SK-N-SH treated with all-trans-retinoic acid at 6 μM for 48 hours (cell line): Measurements from ENCODE around the gene THAP8.

Source experiments
- ATAC-seq: fragments of 200-7000 bp; cut with Tn5 transposase; 3 replicates; pipeline ENCODE4 v1.9.1; 2020; ENCODE audit warnings: mild to moderate bottlenecking, moderate library complexity
- ARNTL ChIP-seq: fragments of 450-650 bp; formaldehyde crosslinking; IDR thresholded peaks from 2 replicates; pipeline ENCODE4 v1.5.0; 2020; ENCODE audit warnings: low read depth, mild to moderate bottlenecking, moderate library complexity, borderline replicate concordance
- BACH2 ChIP-seq: fragments of 250-450 bp; sonication (Bioruptor Pico); IDR thresholded peaks from 2 replicates; pipeline ENCODE4 v1.9.0; 2021; ENCODE audit warnings: mild to moderate bottlenecking, borderline replicate concordance
- CSDC2 ChIP-seq: fragments of 250-450 bp; sonication (Bioruptor Pico); IDR thresholded peaks from 2 replicates; pipeline ENCODE4 v1.5.0; 2020; ENCODE audit warnings: mild to moderate bottlenecking, moderate library complexity
- ESRRG ChIP-seq: fragments of 250-450 bp; sonication (Bioruptor Pico); IDR thresholded peaks from 2 replicates; pipeline ENCODE4 v1.6.1; 2021; ENCODE audit warnings: mild to moderate bottlenecking
- RARB ChIP-seq: fragments of 250-450 bp; sonication (Bioruptor Pico); IDR thresholded peaks from 2 replicates; pipeline ENCODE4 v1.8.0; 2021; ENCODE audit warnings: mild to moderate bottlenecking, moderate library complexity
- SNAI2 ChIP-seq: fragments of 250-450 bp; sonication (Bioruptor Pico); IDR thresholded peaks from 2 replicates; pipeline ENCODE4 v1.5.0; 2020; ENCODE audit warnings: mild to moderate bottlenecking, moderate library complexity
- TOX ChIP-seq: fragments of 250-450 bp; sonication (Bioruptor Pico); IDR thresholded peaks from 2 replicates; pipeline ENCODE4 v1.8.0; 2021; ENCODE audit warnings: mild to moderate bottlenecking, moderate library complexity, borderline replicate concordance
- ZFP3 ChIP-seq: fragments of 250-450 bp; sonication (Bioruptor Pico); IDR thresholded peaks from 2 replicates; pipeline ENCODE4 v1.5.0; 2020; ENCODE audit warnings: mild to moderate bottlenecking, moderate library complexity
- ZFP30 ChIP-seq: fragments of 450-650 bp; formaldehyde crosslinking; IDR thresholded peaks from 2 replicates; pipeline ENCODE4 v1.5.0; 2022; ENCODE audit warnings: mild to moderate bottlenecking, moderate library complexity
- ZNF70 ChIP-seq: fragments of 450-650 bp; formaldehyde crosslinking; IDR thresholded peaks from 2 replicates; pipeline ENCODE4 v1.5.0; 2020; ENCODE audit warnings: mild to moderate bottlenecking, moderate library complexity
- TF ChIP-seq, protein P1 (sequence below): fragments of 250-450 bp; sonication (Bioruptor Pico); IDR thresholded peaks from 2 replicates; pipeline ENCODE4 v1.5.1; 2021; ENCODE audit warnings: mild to moderate bottlenecking, moderate library complexity
- TF ChIP-seq, protein P2 (sequence below): fragments of 250-450 bp; sonication (Bioruptor Pico); IDR thresholded peaks from 2 replicates; pipeline ENCODE4 v1.8.0; 2021; ENCODE audit warnings: low read depth, mild to moderate bottlenecking, moderate library complexity, borderline replicate concordance
- TF ChIP-seq, protein P3 (sequence below): fragments of 250-450 bp; sonication (Bioruptor Pico); IDR thresholded peaks from 2 replicates; pipeline ENCODE4 v1.5.1; 2020; ENCODE audit warnings: low read depth, mild to moderate bottlenecking, moderate library complexity
- TF ChIP-seq, protein P4 (sequence below): fragments of 250-450 bp; sonication (Bioruptor Pico); IDR thresholded peaks from 2 replicates; pipeline ENCODE4 v1.5.0; 2020; ENCODE audit warnings: mild to moderate bottlenecking, moderate library complexity

Gene THAP8

GRCh38 chr19:36051637-36052036 lies 2.4 kb downstream of the THAP8 start:
- ATAC-seq: no peak
- TF ChIP-seq, protein P1, sequence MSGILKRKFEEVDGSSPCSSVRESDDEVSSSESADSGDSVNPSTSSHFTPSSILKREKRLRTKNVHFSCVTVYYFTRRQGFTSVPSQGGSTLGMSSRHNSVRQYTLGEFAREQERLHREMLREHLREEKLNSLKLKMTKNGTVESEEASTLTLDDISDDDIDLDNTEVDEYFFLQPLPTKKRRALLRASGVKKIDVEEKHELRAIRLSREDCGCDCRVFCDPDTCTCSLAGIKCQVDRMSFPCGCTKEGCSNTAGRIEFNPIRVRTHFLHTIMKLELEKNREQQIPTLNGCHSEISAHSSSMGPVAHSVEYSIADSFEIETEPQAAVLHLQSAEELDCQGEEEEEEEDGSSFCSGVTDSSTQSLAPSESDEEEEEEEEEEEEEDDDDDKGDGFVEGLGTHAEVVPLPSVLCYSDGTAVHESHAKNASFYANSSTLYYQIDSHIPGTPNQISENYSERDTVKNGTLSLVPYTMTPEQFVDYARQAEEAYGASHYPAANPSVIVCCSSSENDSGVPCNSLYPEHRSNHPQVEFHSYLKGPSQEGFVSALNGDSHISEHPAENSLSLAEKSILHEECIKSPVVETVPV (CRISPR knock-in tag): no peak
- TF ChIP-seq ZFP3 (CRISPR knock-in tag) (no peak), ZFP30 (no peak)
- TF ChIP-seq, protein P2, sequence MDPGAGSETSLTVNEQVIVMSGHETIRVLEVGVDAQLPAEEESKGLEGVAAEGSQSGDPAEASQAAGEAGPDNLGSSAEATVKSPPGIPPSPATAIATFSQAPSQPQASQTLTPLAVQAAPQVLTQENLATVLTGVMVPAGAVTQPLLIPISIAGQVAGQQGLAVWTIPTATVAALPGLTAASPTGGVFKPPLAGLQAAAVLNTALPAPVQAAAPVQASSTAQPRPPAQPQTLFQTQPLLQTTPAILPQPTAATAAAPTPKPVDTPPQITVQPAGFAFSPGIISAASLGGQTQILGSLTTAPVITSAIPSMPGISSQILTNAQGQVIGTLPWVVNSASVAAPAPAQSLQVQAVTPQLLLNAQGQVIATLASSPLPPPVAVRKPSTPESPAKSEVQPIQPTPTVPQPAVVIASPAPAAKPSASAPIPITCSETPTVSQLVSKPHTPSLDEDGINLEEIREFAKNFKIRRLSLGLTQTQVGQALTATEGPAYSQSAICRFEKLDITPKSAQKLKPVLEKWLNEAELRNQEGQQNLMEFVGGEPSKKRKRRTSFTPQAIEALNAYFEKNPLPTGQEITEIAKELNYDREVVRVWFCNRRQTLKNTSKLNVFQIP (CRISPR knock-in tag): no peak
- TF ChIP-seq, all 23 proteins: peak for 0

DNA sequence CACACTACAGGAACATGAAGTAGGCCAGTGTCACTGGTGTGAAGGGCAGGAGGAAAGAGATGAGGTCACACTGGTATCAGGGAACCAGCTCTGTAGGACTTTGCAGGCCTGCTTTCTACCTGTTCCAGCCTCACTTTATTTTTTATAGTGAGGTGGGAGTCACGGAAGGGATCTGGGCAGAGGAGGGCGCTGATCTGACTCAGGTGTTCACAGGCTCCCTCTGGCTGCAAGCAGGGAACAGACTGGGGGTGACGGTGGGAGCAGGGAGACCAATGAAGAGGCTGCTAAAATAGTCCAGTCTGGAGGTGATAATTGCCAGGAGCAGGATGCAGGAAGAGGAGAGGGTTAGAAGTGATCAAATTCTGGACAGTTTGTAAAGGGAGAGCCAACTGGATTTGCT lies 2.8 kb downstream of the THAP8 start:
- no peak for TF ChIP-seq ZNF70 (CRISPR knock-in tag)
- TF ChIP-seq, protein P3, sequence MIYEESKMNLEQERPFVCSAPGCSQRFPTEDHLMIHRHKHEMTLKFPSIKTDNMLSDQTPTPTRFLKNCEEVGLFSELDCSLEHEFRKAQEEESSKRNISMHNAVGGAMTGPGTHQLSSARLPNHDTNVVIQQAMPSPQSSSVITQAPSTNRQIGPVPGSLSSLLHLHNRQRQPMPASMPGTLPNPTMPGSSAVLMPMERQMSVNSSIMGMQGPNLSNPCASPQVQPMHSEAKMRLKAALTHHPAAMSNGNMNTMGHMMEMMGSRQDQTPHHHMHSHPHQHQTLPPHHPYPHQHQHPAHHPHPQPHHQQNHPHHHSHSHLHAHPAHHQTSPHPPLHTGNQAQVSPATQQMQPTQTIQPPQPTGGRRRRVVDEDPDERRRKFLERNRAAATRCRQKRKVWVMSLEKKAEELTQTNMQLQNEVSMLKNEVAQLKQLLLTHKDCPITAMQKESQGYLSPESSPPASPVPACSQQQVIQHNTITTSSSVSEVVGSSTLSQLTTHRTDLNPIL (CRISPR knock-in tag): no peak
- no peak for TF ChIP-seq RARB (CRISPR knock-in tag)
- no peak for TF ChIP-seq CSDC2
- TF ChIP-seq ARNTL (CRISPR knock-in tag): no peak
- TF ChIP-seq, protein P2 (CRISPR knock-in tag): no peak
- TF ChIP-seq TOX (CRISPR knock-in tag): no peak
- TF ChIP-seq, protein P1 (CRISPR knock-in tag): no peak
- TF ChIP-seq, protein P4, sequence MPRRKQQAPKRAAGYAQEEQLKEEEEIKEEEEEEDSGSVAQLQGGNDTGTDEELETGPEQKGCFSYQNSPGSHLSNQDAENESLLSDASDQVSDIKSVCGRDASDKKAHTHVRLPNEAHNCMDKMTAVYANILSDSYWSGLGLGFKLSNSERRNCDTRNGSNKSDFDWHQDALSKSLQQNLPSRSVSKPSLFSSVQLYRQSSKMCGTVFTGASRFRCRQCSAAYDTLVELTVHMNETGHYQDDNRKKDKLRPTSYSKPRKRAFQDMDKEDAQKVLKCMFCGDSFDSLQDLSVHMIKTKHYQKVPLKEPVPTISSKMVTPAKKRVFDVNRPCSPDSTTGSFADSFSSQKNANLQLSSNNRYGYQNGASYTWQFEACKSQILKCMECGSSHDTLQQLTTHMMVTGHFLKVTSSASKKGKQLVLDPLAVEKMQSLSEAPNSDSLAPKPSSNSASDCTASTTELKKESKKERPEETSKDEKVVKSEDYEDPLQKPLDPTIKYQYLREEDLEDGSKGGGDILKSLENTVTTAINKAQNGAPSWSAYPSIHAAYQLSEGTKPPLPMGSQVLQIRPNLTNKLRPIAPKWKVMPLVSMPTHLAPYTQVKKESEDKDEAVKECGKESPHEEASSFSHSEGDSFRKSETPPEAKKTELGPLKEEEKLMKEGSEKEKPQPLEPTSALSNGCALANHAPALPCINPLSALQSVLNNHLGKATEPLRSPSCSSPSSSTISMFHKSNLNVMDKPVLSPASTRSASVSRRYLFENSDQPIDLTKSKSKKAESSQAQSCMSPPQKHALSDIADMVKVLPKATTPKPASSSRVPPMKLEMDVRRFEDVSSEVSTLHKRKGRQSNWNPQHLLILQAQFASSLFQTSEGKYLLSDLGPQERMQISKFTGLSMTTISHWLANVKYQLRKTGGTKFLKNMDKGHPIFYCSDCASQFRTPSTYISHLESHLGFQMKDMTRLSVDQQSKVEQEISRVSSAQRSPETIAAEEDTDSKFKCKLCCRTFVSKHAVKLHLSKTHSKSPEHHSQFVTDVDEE (CRISPR knock-in tag): no peak
- no peak for ATAC-seq

DNA sequence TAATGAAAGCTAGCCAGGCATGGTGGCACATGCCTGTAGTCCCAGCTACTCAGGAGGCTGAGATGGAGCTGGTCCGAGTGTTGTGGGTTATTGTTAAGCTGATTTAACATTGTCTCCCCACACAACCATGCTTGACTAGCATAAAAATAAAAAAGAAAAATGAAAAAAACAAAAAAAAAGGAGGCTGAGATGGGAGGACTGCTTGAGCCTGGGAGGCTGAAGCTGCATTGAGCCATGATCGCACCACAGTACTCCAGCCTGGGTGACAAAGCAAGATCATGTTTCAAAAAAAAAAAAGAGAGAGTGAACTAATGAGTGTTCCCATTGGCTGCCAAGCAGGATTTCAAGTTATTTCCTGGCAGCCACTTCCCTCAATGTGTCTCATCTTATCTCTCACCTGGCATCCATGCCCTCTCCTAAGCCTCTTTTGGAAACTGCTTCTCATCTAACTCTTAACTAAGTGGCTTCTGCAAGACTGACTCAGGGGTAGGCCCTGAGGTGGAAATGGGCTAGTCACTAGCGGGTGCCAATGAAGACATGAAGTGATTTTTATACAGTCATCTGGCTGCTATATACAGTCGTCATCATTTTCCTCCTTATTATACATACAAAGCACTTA lies 4.9 kb downstream of the THAP8 start:
- TF ChIP-seq SNAI2 (CRISPR knock-in tag) (no peak), ESRRG (CRISPR knock-in tag) (no peak), RARB (CRISPR knock-in tag) (no peak), ZNF70 (CRISPR knock-in tag) (no peak), BACH2 (no peak)
- TF ChIP-seq, protein P2 (CRISPR knock-in tag): no peak
- ATAC-seq: no peak
